Caki2 (cell line): ENCODE data around the gene SPANXC. TPM values are rescaled to one million over a fixed set of nuclear protein-coding genes. Genes with fewer than 3 reads are reported as not detected.
"Not testable (repeated sequence)": the region's sequence is repeated elsewhere in the genome, so short reads cannot be mapped to it uniquely, and the experiment has no call there.

Experiments
- DNase-seq: peaks from one replicate; pipeline ENCODE4 v3.0.0-alpha.2; 2015; ENCODE audit warnings: low read depth
- in situ Hi-C: cut with HindIII; loops from 2 replicates; pipeline ENCODE4 v1.10.0; 2016; ENCODE audit warnings: low sequenced_read_pairs, low pct_unique_long_range_greater_than_20kb, mixed read lengths
- total RNA-seq: library from RNA; depleted of rRNA; stranded (reverse); fragments of >200 nt; shearing (Covaris generic); gene quantifications from 2 replicates; pipeline ENCODE4 v1.2.3, GENCODE V29; 2014; ENCODE audit warnings: low replicate concordance; rRNA removed

Gene SPANXC
- not detected in 2 replicates for total RNA-seq

GRCh38 chrX:141242417-141242816 lies at the start of gene SPANXC:
Gene SPANXC, minus strand, starts transcription at chrX:141242517. Its CDS starts 60 bp downstream, at chrX:141242457.
- in situ Hi-C loops, DNase-seq: not testable (repeated sequence)

- in situ Hi-C loops, result no loop called here
- no peak for DNase-seq
Observed at GRCh38 chrX:141279476-141279875, 37.2 kb upstream of the SPANXC start.

GRCh38 chrX:141278306-141278705 lies 36.0 kb upstream of the SPANXC start:
- DNase-seq, result peak; percentile 6
- in situ Hi-C loops, result no loop called here

GRCh38 chrX:141258080-141258479 lies 15.8 kb upstream of the SPANXC start:
- no peak for DNase-seq
- in situ Hi-C loops, result no loop called here

- in situ Hi-C loops, result no loop called here
- peak; percentile 14 for DNase-seq
Observed at GRCh38 chrX:141221611-141222010, 20.7 kb downstream of the SPANXC start.

GRCh38 chrX:141220342-141221008 lies 21.8 kb downstream of the SPANXC start:
- in situ Hi-C loops, result no loop called here
- DNase-seq, result peak; percentile 46

- no peak for DNase-seq
- in situ Hi-C loops, result no loop called here
Observed at GRCh38 chrX:141214196-141214595, 28.1 kb downstream of the SPANXC start.

GRCh38 chrX:141201962-141202361 lies 40.4 kb downstream of the SPANXC start:
- in situ Hi-C loops, result no loop called here
- no peak for DNase-seq

Other genes with a start within 250 kb of the SPANXC start
- gene SPANXB1, start 239.9 kb downstream of the SPANXC start, total RNA-seq, result not detected in 2 replicates
- 2.8 and 3.0 TPM in 2 replicates for gene LDOC1, start 65.4 kb downstream of the SPANXC start, total RNA-seq